ENCODE results near the gene GMEB2. TPM values are rescaled to one million over a fixed set of nuclear protein-coding genes. Genes with fewer than 3 reads are reported as not detected.
"Not testable (repeated sequence)": the region's sequence is repeated elsewhere in the genome, so short reads cannot be mapped to it uniquely, and the experiment has no call there.

GMEB2 gene
- polyA plus RNA-seq, 1 donor, result 10.5 TPM

- Histone ChIP-seq H3K27ac (ENCODE audit: low read length) (no peak overlapping the region), H3K4me3 (ENCODE audit: low read length) (no peak overlapping the region), H3K4me1 (ENCODE audit: control insufficient read depth, insufficient read depth, low read length) (peaks cover 12% of the 10 kb centered on the region), H3K9me3 (ENCODE audit: control insufficient read depth, low read depth, low read length) (no peaks in the 10 kb centered on the region), H3K36me3 (ENCODE audit: control insufficient read depth, insufficient read depth, low read length) (peaks cover 68% of the 10 kb centered on the region), H3K27me3 (ENCODE audit: control insufficient read depth, insufficient read depth, low read length) (no peaks in the 10 kb centered on the region)
- WGBS (ENCODE audit: insufficient coverage, low lambda C conversion rate), result 60% methylated on average over 1 of the region's 22 CpGs
- no peak for DNase-seq
Measured at GRCh38 chr20:63664143-63664851, 37.4 kb upstream of the GMEB2 start.

- H3K27ac ChIP-seq (ENCODE audit: low read length), result no peak overlapping the region
- no peak for DNase-seq
- no peak overlapping the region for H3K4me3 ChIP-seq (ENCODE audit: low read length)
- H3K27me3 ChIP-seq (ENCODE audit: control insufficient read depth, insufficient read depth, low read length), result no peaks in the 10 kb centered on the region
- H3K9me3 ChIP-seq (ENCODE audit: control insufficient read depth, low read depth, low read length), result no peaks in the 10 kb centered on the region
- H3K36me3 ChIP-seq (ENCODE audit: control insufficient read depth, insufficient read depth, low read length), result peaks cover 62% of the 10 kb centered on the region
- no CpG with 5 or more reads among the region's 26 CpGs for WGBS (ENCODE audit: insufficient coverage, low lambda C conversion rate)
- H3K4me1 ChIP-seq (ENCODE audit: control insufficient read depth, insufficient read depth, low read length), result peaks cover 16% of the 10 kb centered on the region
Measured at GRCh38 chr20:63663332-63664066, 36.6 kb upstream of the GMEB2 start.

- H3K9me3 ChIP-seq (ENCODE audit: control insufficient read depth, low read depth, low read length), result no peaks in the 10 kb centered on the region
- peaks cover 16% of the 10 kb centered on the region for H3K4me1 ChIP-seq (ENCODE audit: control insufficient read depth, insufficient read depth, low read length)
- WGBS (ENCODE audit: insufficient coverage, low lambda C conversion rate), result no CpG with 5 or more reads among the region's 9 CpGs
- DNase-seq, result no peak
- H3K4me3 ChIP-seq (ENCODE audit: low read length), result no peak overlapping the region
- no peaks in the 10 kb centered on the region for H3K27me3 ChIP-seq (ENCODE audit: control insufficient read depth, insufficient read depth, low read length)
- no peak overlapping the region for H3K27ac ChIP-seq (ENCODE audit: low read length)
- peaks cover 55% of the 10 kb centered on the region for H3K36me3 ChIP-seq (ENCODE audit: control insufficient read depth, insufficient read depth, low read length)
Measured at GRCh38 chr20:63662813-63663189, 35.9 kb upstream of the GMEB2 start.

GRCh38 chr20:63661959-63662812 lies 35.3 kb upstream of the GMEB2 start:
- H3K4me1 ChIP-seq (ENCODE audit: control insufficient read depth, insufficient read depth, low read length), result peaks cover 23% of the 10 kb centered on the region
- no peaks in the 10 kb centered on the region for H3K27me3 ChIP-seq (ENCODE audit: control insufficient read depth, insufficient read depth, low read length)
- no peaks in the 10 kb centered on the region for H3K9me3 ChIP-seq (ENCODE audit: control insufficient read depth, low read depth, low read length)
- H3K36me3 ChIP-seq (ENCODE audit: control insufficient read depth, insufficient read depth, low read length), result peaks cover 49% of the 10 kb centered on the region
- H3K27ac ChIP-seq (ENCODE audit: low read length), result no peak overlapping the region
- no peak for DNase-seq
- WGBS (ENCODE audit: insufficient coverage, low lambda C conversion rate), result no CpG with 5 or more reads among the region's 33 CpGs
- no peak overlapping the region for H3K4me3 ChIP-seq (ENCODE audit: low read length)

- no peak overlapping the region for H3K27ac ChIP-seq (ENCODE audit: low read length)
- no CpG with 5 or more reads among the region's 22 CpGs for WGBS (ENCODE audit: insufficient coverage, low lambda C conversion rate)
- H3K36me3 ChIP-seq (ENCODE audit: control insufficient read depth, insufficient read depth, low read length), result peaks cover 43% of the 10 kb centered on the region
- no peaks in the 10 kb centered on the region for H3K9me3 ChIP-seq (ENCODE audit: control insufficient read depth, low read depth, low read length)
- H3K4me3 ChIP-seq (ENCODE audit: low read length), result no peak overlapping the region
- no peaks in the 10 kb centered on the region for H3K27me3 ChIP-seq (ENCODE audit: control insufficient read depth, insufficient read depth, low read length)
- peaks cover 24% of the 10 kb centered on the region for H3K4me1 ChIP-seq (ENCODE audit: control insufficient read depth, insufficient read depth, low read length)
- DNase-seq, result no peak
Measured at GRCh38 chr20:63661108-63661507, 34.2 kb upstream of the GMEB2 start.

GRCh38 chr20:63660622-63661021 lies 33.7 kb upstream of the GMEB2 start:
- Histone ChIP-seq H3K9me3 (ENCODE audit: control insufficient read depth, low read depth, low read length) (no peaks in the 10 kb centered on the region), H3K27ac (ENCODE audit: low read length) (no peak overlapping the region), H3K4me3 (ENCODE audit: low read length) (no peak overlapping the region), H3K36me3 (ENCODE audit: control insufficient read depth, insufficient read depth, low read length) (peaks cover 39% of the 10 kb centered on the region), H3K4me1 (ENCODE audit: control insufficient read depth, insufficient read depth, low read length) (peaks cover 24% of the 10 kb centered on the region), H3K27me3 (ENCODE audit: control insufficient read depth, insufficient read depth, low read length) (no peaks in the 10 kb centered on the region)
- no CpG with 5 or more reads among the region's 8 CpGs for WGBS (ENCODE audit: insufficient coverage, low lambda C conversion rate)
- no peak for DNase-seq

GRCh38 chr20:63660174-63660573 lies 33.3 kb upstream of the GMEB2 start:
- peaks cover 24% of the 10 kb centered on the region for H3K4me1 ChIP-seq (ENCODE audit: control insufficient read depth, insufficient read depth, low read length)
- not testable (repeated sequence) for H3K9me3 ChIP-seq (ENCODE audit: control insufficient read depth, low read depth, low read length); H3K27me3 ChIP-seq (ENCODE audit: control insufficient read depth, insufficient read depth, low read length); H3K4me3 ChIP-seq (ENCODE audit: low read length); H3K27ac ChIP-seq (ENCODE audit: low read length); DNase-seq
- WGBS (ENCODE audit: insufficient coverage, low lambda C conversion rate), result no CpG with 5 or more reads among the region's 10 CpGs
- peaks cover 35% of the 10 kb centered on the region for H3K36me3 ChIP-seq (ENCODE audit: control insufficient read depth, insufficient read depth, low read length)

GRCh38 chr20:63659370-63659769 lies 32.5 kb upstream of the GMEB2 start:
- Histone ChIP-seq H3K36me3 (ENCODE audit: control insufficient read depth, insufficient read depth, low read length) (peaks cover 31% of the 10 kb centered on the region), H3K9me3 (ENCODE audit: control insufficient read depth, low read depth, low read length) (no peaks in the 10 kb centered on the region), H3K27me3 (ENCODE audit: control insufficient read depth, insufficient read depth, low read length) (peaks cover 7% of the 10 kb centered on the region), H3K4me1 (ENCODE audit: control insufficient read depth, insufficient read depth, low read length) (peaks cover 24% of the 10 kb centered on the region), H3K4me3 (ENCODE audit: low read length) (peak overlapping the region; percentile 91), H3K27ac (ENCODE audit: low read length) (no peak overlapping the region)
- WGBS (ENCODE audit: insufficient coverage, low lambda C conversion rate), result 39% methylated on average over 7 of the region's 13 CpGs
- DNase-seq, result no peak

GRCh38 chr20:63658749-63659187 lies 31.9 kb upstream of the GMEB2 start:
- WGBS (ENCODE audit: insufficient coverage, low lambda C conversion rate), result no CpG with 5 or more reads among the region's 25 CpGs
- Histone ChIP-seq H3K9me3 (ENCODE audit: control insufficient read depth, low read depth, low read length) (no peaks in the 10 kb centered on the region), H3K27me3 (ENCODE audit: control insufficient read depth, insufficient read depth, low read length) (peaks cover 8% of the 10 kb centered on the region), H3K27ac (ENCODE audit: low read length) (peak overlapping the region; percentile 79), H3K4me1 (ENCODE audit: control insufficient read depth, insufficient read depth, low read length) (peaks cover 26% of the 10 kb centered on the region), H3K36me3 (ENCODE audit: control insufficient read depth, insufficient read depth, low read length) (peaks cover 27% of the 10 kb centered on the region), H3K4me3 (ENCODE audit: low read length) (peak overlapping the region; percentile 91)
- no peak for DNase-seq

Measured in large intestine (tissue), 3 donors.